HepG2 (cell line): ENCODE data around the gene SYNGR2. TPM values are rescaled to one million over a fixed set of nuclear protein-coding genes. Genes with fewer than 3 reads are reported as not detected.

Source experiments
- CEBPB ChIP-seq: IDR thresholded peaks from 2 replicates; pipeline ENCODE4 v1.6.1; 2011; ENCODE audit warnings: low read depth, low read length, improper control_type of control experiment, borderline replicate concordance
- EZH2 ChIP-seq: conservative IDR thresholded peaks from 2 replicates; pipeline ENCODE4 v1.6.1; 2012; ENCODE audit warnings: mild to moderate bottlenecking, low read depth, low read length, moderate library complexity
- FOXC1 ChIP-seq: sonication (generic); formaldehyde crosslinking; IDR thresholded peaks from 2 replicates; pipeline ENCODE4 v1.8.0; 2022; ENCODE audit warnings: mild to moderate bottlenecking, missing genetic modification reagents, borderline replicate concordance
- KAT2B ChIP-seq: fragments of 150-350 bp; IDR thresholded peaks from 2 replicates; pipeline ENCODE4 v1.6.1; 2014; ENCODE audit warnings: low read depth, low read length, borderline replicate concordance
- PHB2 ChIP-seq: fragments of 450-650 bp; IDR thresholded peaks from 2 replicates; pipeline ENCODE4 v1.6.1; 2018; ENCODE audit not compliant: partially characterized antibody
- PPARG ChIP-seq: conservative IDR thresholded peaks from 2 replicates; pipeline ENCODE4 v1.6.1; 2016; ENCODE audit warnings: missing biosample characterization, missing genetic modification reagents
- REXO4 ChIP-seq: sonication (generic); formaldehyde crosslinking; IDR thresholded peaks from 2 replicates; pipeline ENCODE4 v1.8.0; 2022; ENCODE audit warnings: missing genetic modification reagents, mild to moderate bottlenecking, borderline replicate concordance
- SMC3 ChIP-seq: IDR thresholded peaks from 2 replicates; pipeline ENCODE4 v1.6.1; 2011; ENCODE audit warnings: low read length, improper control_type of control experiment
- SOX13 ChIP-seq, 3 experiments: fragments of 450-650 bp in 1 of 3; sonication (generic) in 1 of 3; formaldehyde crosslinking in 1 of 3; IDR thresholded peaks in 2 of 3; conservative IDR thresholded peaks in 1 of 3; 2 replicates each; pipeline versions ENCODE4 v1.5.0 to v1.6.1; 2016 to 2020; ENCODE audit warnings: antibody characterized with exemption in 1 of 3, mild to moderate bottlenecking in 1 of 3, missing compliant biosample characterization in 1 of 3, missing genetic modification reagents in 1 of 3, moderate library complexity in 1 of 3
- TEAD3 ChIP-seq: optimal IDR thresholded peaks from 2 replicates; pipeline ENCODE3; 2016; ENCODE audit warnings: borderline replicate concordance
- ZFP36L2 ChIP-seq: sonication (generic); formaldehyde crosslinking; IDR thresholded peaks from 2 replicates; pipeline ENCODE4 v1.4.0; 2020; ENCODE audit warnings: missing genetic modification reagents
- ZNF136 ChIP-seq: sonication (generic); formaldehyde crosslinking; IDR thresholded peaks from 2 replicates; pipeline ENCODE4 v1.8.1; 2022; ENCODE audit warnings: low read depth, mild to moderate bottlenecking, moderate library complexity, missing genetic modification reagents
- ZNF33B ChIP-seq: sonication (generic); formaldehyde crosslinking; IDR thresholded peaks from 2 replicates; pipeline ENCODE4 v1.5.1; 2020; ENCODE audit warnings: mild to moderate bottlenecking, missing genetic modification reagents
- ZNF484 ChIP-seq: sonication (generic); formaldehyde crosslinking; IDR thresholded peaks from 2 replicates; pipeline ENCODE4 v1.5.1; 2020; ENCODE audit warnings: mild to moderate bottlenecking, low read depth, missing genetic modification reagents, borderline replicate concordance
- ZNF501 ChIP-seq: sonication (generic); formaldehyde crosslinking; IDR thresholded peaks from 2 replicates; pipeline ENCODE4 v1.5.1; 2020; ENCODE audit warnings: mild to moderate bottlenecking, moderate library complexity, missing genetic modification reagents
- ZNF644 ChIP-seq: IDR thresholded peaks from 2 replicates; pipeline ENCODE4 v1.6.1; 2016; ENCODE audit warnings: low read depth
- ZNF674 ChIP-seq: sonication (generic); formaldehyde crosslinking; IDR thresholded peaks from 2 replicates; pipeline ENCODE4 v1.5.0; 2020; ENCODE audit warnings: low read depth, mild to moderate bottlenecking, missing genetic modification reagents
- ZNF816 ChIP-seq: sonication (generic); formaldehyde crosslinking; IDR thresholded peaks from 2 replicates; pipeline ENCODE4 v1.8.0; 2022; ENCODE audit warnings: missing genetic modification reagents, mild to moderate bottlenecking, borderline replicate concordance
- ZUFSP ChIP-seq: sonication (generic); formaldehyde crosslinking; IDR thresholded peaks from 2 replicates; pipeline ENCODE4 v1.9.0; 2021; ENCODE audit warnings: missing genetic modification reagents, mild to moderate bottlenecking, borderline replicate concordance
- polyA plus RNA-seq, 8 experiments: library from polyadenylated mRNA; depleted of rRNA in 3 of 8; stranded (reverse) in 7 of 8; unstranded in 1 of 8; fragments of >200 nt; fragmentation: Illumina TruSeq in 4 of 8; extraction: Trizol in 4 of 8; gene quantifications; 2 replicates each; pipeline versions ENCODE4 v1.2.1 to v1.2.3, GENCODE V29; 2011 to 2016; ENCODE audit warnings: low read depth in 4 of 8, missing spikeins in 1 of 8, mixed read lengths in 1 of 8; ENCODE audit not compliant: insufficient read depth in 1 of 8
- total RNA-seq, 5 experiments: library from RNA; depleted of rRNA; stranded (reverse); fragments of >200 nt; fragmentation: Illumina TruSeq; extraction: Trizol; gene quantifications; 2 replicates each; pipeline ENCODE4 v1.2.3, GENCODE V29; 2016; ENCODE audit warnings: low read depth in 1 of 5
- TF ChIP-seq, protein P1 (sequence below): sonication (generic); formaldehyde crosslinking; conservative IDR thresholded peaks from 2 replicates; pipeline ENCODE4 v1.4.0; 2020; ENCODE audit warnings: missing genetic modification reagents
- TF ChIP-seq, protein P2 (sequence below): sonication (generic); formaldehyde crosslinking; IDR thresholded peaks from 2 replicates; pipeline ENCODE4 v1.9.0; 2021; ENCODE audit warnings: missing genetic modification reagents, borderline replicate concordance

SYNGR2 gene
- total and polyA plus RNA-seq, 2 of the 13 experiments (the other 11 are each of a cell fraction or from before 2014, with no cell fraction given), result 46.7 to 170 TPM

- TF ChIP-seq FOXC1 (CRISPR knock-in tag) (peak; percentile 44; the same call in 1 of the 2 replicates), ZNF136 (CRISPR knock-in tag) (peak; percentile 99), ZNF644 (CRISPR knock-in tag) (peak; percentile 86), ZNF33B (0 out of 2 replicates have a peak, but pooled peaks have one; percentile 77), ZNF674 (CRISPR knock-in tag) (0 out of 2 replicates have a peak, but pooled peaks have one; percentile 26), EZH2 (no peak), ZFP36L2 (CRISPR knock-in tag) (peak; percentile 76; the same call in 1 of the 2 replicates), ZNF816 (CRISPR knock-in tag) (peak; percentile 93; the same call in 1 of the 2 replicates), ZUFSP (CRISPR knock-in tag) (no peak), ZNF484 (CRISPR knock-in tag) (no peak), PHB2 (no peak), KAT2B (no peak), TEAD3 (CRISPR knock-in tag) (peak; percentile 100), ZNF501 (CRISPR knock-in tag) (peak; percentile 79; the same call in 1 of the 2 replicates), CEBPB (no peak), REXO4 (CRISPR knock-in tag) (no peak), SMC3 (peak; percentile 4; the same call in 1 of the 2 replicates), PPARG (CRISPR knock-in tag) (peak; percentile 53; the same call in 1 of the 2 replicates), SOX13 (IDR thresholded peaks at IDR 0.05) (no peak), SOX13 (CRISPR knock-in tag; conservative IDR thresholded peaks at IDR 0.05 in 1 of 2, IDR thresholded peaks at IDR 0.05 in 1 of 2) (peak in 1 of 2 experiments; percentile 50; a peak in 2 of 4 replicates)
- TF ChIP-seq, protein P1, sequence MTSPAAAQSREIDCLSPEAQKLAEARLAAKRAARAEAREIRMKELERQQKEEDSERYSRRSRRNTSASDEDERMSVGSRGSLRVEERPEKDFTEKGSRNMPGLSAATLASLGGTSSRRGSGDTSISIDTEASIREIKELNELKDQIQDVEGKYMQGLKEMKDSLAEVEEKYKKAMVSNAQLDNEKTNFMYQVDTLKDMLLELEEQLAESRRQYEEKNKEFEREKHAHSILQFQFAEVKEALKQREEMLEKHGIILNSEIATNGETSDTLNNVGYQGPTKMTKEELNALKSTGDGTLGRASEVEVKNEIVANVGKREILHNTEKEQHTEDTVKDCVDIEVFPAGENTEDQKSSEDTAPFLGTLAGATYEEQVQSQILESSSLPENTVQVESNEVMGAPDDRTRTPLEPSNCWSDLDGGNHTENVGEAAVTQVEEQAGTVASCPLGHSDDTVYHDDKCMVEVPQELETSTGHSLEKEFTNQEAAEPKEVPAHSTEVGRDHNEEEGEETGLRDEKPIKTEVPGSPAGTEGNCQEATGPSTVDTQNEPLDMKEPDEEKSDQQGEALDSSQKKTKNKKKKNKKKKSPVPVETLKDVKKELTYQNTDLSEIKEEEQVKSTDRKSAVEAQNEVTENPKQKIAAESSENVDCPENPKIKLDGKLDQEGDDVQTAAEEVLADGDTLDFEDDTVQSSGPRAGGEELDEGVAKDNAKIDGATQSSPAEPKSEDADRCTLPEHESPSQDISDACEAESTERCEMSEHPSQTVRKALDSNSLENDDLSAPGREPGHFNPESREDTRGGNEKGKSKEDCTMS (CRISPR knock-in tag), result peak; percentile 13; the same call in 1 of the 2 replicates
- TF ChIP-seq, protein P2, sequence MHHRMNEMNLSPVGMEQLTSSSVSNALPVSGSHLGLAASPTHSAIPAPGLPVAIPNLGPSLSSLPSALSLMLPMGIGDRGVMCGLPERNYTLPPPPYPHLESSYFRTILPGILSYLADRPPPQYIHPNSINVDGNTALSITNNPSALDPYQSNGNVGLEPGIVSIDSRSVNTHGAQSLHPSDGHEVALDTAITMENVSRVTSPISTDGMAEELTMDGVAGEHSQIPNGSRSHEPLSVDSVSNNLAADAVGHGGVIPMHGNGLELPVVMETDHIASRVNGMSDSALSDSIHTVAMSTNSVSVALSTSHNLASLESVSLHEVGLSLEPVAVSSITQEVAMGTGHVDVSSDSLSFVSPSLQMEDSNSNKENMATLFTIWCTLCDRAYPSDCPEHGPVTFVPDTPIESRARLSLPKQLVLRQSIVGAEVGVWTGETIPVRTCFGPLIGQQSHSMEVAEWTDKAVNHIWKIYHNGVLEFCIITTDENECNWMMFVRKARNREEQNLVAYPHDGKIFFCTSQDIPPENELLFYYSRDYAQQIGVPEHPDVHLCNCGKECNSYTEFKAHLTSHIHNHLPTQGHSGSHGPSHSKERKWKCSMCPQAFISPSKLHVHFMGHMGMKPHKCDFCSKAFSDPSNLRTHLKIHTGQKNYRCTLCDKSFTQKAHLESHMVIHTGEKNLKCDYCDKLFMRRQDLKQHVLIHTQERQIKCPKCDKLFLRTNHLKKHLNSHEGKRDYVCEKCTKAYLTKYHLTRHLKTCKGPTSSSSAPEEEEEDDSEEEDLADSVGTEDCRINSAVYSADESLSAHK (CRISPR knock-in tag), result no peak; the same call in 1 of the 2 replicates
Measured at GRCh38 chr17:78186692-78187595, 18.6 kb downstream of the SYNGR2 start, which contains the start of the genes AFMID and TK1 (continued).
